ENCODE results near the gene EIPR1.

EIPR1 gene

DNA sequence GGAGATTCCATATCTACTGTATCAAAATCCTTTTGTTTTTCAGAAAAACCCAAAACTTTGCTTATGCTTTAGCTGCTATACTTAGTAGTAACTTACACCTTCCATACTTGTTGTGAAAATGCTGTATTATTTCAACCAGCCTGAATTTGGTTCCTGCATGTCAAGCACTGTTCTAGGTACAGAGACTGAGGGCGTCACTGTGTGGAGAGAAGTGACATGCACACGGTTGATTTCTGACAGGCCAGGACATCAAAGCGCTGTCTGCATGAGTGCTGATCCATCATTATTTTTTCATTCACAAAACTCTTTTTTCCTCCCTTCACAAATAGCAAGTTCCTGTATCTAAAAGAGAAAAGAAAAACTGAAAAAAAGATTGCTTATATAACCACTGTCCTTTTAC is 33.5 kb upstream of the EIPR1 start:
- DNase-seq (ENCODE audit: low read depth): no peak
- TF ChIP-seq, protein P1, sequence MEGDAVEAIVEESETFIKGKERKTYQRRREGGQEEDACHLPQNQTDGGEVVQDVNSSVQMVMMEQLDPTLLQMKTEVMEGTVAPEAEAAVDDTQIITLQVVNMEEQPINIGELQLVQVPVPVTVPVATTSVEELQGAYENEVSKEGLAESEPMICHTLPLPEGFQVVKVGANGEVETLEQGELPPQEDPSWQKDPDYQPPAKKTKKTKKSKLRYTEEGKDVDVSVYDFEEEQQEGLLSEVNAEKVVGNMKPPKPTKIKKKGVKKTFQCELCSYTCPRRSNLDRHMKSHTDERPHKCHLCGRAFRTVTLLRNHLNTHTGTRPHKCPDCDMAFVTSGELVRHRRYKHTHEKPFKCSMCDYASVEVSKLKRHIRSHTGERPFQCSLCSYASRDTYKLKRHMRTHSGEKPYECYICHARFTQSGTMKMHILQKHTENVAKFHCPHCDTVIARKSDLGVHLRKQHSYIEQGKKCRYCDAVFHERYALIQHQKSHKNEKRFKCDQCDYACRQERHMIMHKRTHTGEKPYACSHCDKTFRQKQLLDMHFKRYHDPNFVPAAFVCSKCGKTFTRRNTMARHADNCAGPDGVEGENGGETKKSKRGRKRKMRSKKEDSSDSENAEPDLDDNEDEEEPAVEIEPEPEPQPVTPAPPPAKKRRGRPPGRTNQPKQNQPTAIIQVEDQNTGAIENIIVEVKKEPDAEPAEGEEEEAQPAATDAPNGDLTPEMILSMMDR (IDR thresholded peaks at IDR 0.05; ENCODE audit: insufficient read depth, low read depth, low read length, missing control alignments): no peak
- no peak overlapping the region for H3K4me3 ChIP-seq (ENCODE audit: low read length)

DNA sequence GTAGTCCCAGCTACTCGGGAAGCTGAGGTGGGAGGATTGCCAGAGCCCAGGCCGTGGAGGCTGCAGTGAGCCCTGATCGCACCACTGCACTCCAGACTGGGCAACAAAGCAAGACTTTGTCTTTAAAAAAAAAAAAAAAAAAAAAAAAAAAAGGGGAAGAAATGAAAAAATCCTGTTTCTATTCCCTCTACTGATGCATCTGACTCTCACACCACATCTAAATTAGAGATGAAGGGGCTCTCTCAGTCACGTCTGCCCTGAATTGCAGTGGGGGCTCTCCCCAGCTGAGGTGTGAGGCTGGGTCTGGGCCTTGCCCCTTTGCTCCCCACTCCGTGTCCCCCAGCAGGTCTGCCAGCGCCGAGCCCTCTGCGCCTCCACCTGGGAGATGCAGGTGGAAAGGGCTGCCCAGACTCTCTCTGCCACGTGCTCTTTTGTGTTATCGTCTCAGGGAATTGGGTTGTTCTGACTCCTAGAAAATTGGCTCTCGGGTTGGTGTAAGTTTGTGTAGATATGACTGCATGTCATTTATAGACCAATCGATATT is 32.1 kb upstream of the EIPR1 start:
- DNase-seq (ENCODE audit: low read depth): no peak
- TF ChIP-seq, protein P1 (IDR thresholded peaks at IDR 0.05; ENCODE audit: insufficient read depth, low read depth, low read length, missing control alignments): no peak
- H3K4me3 ChIP-seq (ENCODE audit: low read length): no peak overlapping the region

DNA sequence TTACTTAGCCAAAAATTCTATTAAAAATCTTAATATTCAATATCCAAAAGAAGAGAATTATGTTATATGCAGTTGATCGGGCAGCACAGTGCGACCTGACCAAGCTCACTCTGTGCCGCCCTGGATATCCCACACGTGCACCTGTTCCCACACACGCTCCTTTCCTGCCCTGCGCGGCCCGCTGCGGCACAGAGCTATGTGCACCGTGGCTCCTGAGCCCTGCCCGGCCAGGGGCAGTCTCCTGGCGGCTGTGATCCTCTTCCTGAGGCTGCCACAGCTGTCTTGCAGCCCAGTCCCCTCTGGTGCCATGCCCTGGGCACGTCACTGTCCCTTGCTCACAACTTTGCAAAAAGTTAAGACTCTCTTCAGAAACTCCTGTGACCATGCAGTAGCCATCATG is 31.2 kb upstream of the EIPR1 start:
- DNase-seq (ENCODE audit: low read depth): no peak
- no peak overlapping the region for H3K4me3 ChIP-seq (ENCODE audit: low read length)
- TF ChIP-seq, protein P1 (IDR thresholded peaks at IDR 0.05; ENCODE audit: insufficient read depth, low read depth, low read length, missing control alignments): no peak

DNA sequence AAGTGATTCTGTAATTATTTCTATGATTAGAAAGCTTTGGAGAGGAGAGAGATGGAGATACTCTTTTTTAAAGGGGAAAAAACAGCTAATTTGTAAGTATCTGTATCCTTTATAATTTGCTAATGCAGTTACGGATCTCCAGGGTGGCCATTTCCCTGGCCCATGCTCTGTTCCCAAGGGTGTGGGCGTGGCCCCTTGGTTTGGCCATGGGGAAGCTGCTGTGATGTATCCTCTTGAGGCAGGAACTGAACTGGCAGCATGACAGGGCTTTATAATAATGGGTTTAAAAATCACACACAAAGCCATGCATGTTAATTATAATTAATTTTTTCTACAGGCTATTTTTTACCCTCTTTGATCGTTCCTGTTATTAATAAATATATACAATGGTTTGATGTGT is 28.9 kb upstream of the EIPR1 start:
- TF ChIP-seq, protein P1 (IDR thresholded peaks at IDR 0.05; ENCODE audit: insufficient read depth, low read depth, low read length, missing control alignments): no peak
- no peak overlapping the region for H3K4me3 ChIP-seq (ENCODE audit: low read length)
- DNase-seq (ENCODE audit: low read depth): no peak

DNA sequence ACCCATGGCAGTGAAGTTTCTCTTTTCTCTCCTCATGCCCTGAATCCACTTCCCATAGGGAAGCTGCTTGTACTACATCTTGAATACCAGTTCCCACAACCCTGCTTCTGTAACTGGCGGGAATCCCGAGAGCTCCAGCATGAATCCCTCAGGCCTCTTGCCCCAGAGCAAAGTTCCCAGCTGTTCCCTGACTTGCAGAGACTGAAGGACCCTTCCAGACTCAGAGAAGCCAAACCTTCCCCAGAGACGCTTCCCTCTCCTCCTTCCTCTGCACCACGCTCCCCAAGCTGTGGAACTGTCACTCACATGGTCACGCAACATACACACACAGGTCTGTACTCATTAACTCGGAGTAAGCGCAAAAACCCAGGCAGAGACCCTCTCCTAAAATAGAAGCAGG is 28.3 kb upstream of the EIPR1 start:
- H3K4me3 ChIP-seq (ENCODE audit: low read length): no peak overlapping the region
- DNase-seq (ENCODE audit: low read depth): no peak
- TF ChIP-seq, protein P1 (IDR thresholded peaks at IDR 0.05; ENCODE audit: insufficient read depth, low read depth, low read length, missing control alignments): no peak

DNA sequence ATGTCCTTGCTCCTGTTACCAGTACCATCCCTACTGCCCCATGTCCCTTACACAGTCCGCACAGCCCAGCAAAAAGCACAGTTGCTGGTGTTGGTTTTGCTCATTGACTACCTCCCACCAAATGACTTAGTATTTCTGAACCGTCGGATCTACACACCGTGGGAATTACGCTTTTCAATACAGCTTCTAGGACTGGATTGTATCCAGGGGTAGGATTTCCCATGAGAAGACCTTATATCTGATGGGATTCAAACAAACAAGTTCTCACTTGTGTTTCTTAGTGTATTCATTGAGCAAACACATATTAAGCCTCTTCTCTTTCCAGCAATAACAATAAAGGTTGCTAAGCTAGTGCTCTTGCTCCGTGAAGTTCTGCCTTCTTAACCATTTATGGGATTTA is 27.7 kb upstream of the EIPR1 start:
- TF ChIP-seq, protein P1 (IDR thresholded peaks at IDR 0.05; ENCODE audit: insufficient read depth, low read depth, low read length, missing control alignments): no peak
- DNase-seq (ENCODE audit: low read depth): peak; percentile 61
- H3K4me3 ChIP-seq (ENCODE audit: low read length): no peak overlapping the region

DNA sequence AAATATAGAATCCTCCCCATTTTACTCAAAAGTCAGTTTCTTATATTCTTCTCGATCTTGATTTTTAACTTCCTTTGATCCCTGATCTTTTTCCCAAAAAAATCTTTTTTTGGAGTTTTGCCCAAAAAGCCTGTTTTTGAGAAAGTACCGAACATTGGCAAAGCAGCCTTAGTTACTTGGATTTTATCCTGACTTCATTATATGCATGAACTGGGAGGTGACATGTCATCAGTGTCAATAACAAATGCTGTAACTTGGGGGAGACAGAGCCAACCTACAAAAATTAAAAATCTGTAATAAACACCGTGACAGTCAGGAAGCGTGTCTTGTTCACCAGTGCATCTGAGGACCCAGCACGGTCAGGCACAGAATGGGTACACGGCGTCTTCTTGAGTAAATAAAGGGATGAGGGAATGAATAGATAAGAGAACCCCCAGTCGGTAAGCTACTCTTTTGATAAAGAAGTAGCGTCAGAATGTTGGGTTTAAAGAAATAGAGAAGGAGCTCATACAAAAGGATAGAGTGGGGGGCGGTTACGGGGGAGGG is 26.8 kb upstream of the EIPR1 start:
- TF ChIP-seq, protein P1 (IDR thresholded peaks at IDR 0.05; ENCODE audit: insufficient read depth, low read depth, low read length, missing control alignments): no peak
- DNase-seq (ENCODE audit: low read depth): no peak
- H3K4me3 ChIP-seq (ENCODE audit: low read length): no peak overlapping the region

Measured in epithelial cell of esophagus (primary cell).